K562 (cell line): Measurements from ENCODE around the gene MYO3A. TPM values are rescaled to one million over a fixed set of nuclear protein-coding genes. Genes with fewer than 3 reads are reported as not detected.
"Not testable (repeated sequence)": the region's sequence is repeated elsewhere in the genome, so short reads cannot be mapped to it uniquely, and the experiment has no call there.

Experiments used
- ATAC-seq: fragments of 200-7000 bp; cut with Tn5 transposase; 3 replicates; pipeline ENCODE4 v1.9.1; 2020; ENCODE audit warnings: moderate library complexity
- BruUV-seq: library from RNA; stranded (reverse); fragments of 400-500 nt; replicated peaks from 2 replicates; lab custom pipeline; 2021; lab: Mats Ljungman, UMichigan
- CTCF ChIA-PET: fragments of 300-600 bp; formaldehyde crosslinking; extraction: SDS; loops from one replicate; lab custom pipeline; 2021; ENCODE audit warnings: low intra/inter-chr PET ratio; lab: Yijun Ruan, JAX
- POLR2A ChIA-PET: fragments of 300-600, 350-650 bp; sonication (Branson Sonifier 250); formaldehyde crosslinking; extraction: SDS; loops from one replicate; lab custom pipeline; 2021; ENCODE audit warnings: antibody characterized with exemption, inconsistent platforms; lab: Yijun Ruan, JAX
- DNase-seq, 4 experiments: peaks; one replicate each; pipeline versions ENCODE4 v3.0.0 to v3.0.0-alpha.2; 2011 to 2018; ENCODE audit warnings: low spot score in 3 of 4, mixed read lengths in 3 of 4; ENCODE audit errors: extremely low read depth in 1 of 4
- FAIRE-seq: peaks from 2 replicates; lab custom pipeline; 2011; peaks lifted over from hg19 to GRCh38; lab: Jason Lieb, UNC
- H2AFZ ChIP-seq: 2 replicates; pipeline ENCODE4 v1.6.0; 2011; ENCODE audit warnings: low read depth, low read length, control low read depth, inconsistent platforms
- H3K27ac ChIP-seq: fragments of 200-600 bp; 3 replicates; pipeline ENCODE4 v1.8.0; 2011; ENCODE audit warnings: low read depth, mild to moderate bottlenecking, control low read depth, inconsistent platforms, low read length, moderate library complexity, mixed read lengths; ENCODE audit errors: extremely low read depth
- H3K27me3 ChIP-seq, 2 experiments: fragments of 300-600 bp in 1 of 2; 2 replicates in 1 of 2; 3 replicates in 1 of 2; pipeline versions ENCODE4 v1.6.0 to v1.8.0; 2011; ENCODE audit warnings: inconsistent platforms in 2 of 2, low read length in 2 of 2, mild to moderate bottlenecking in 1 of 2, mixed read lengths in 1 of 2, moderate library complexity in 1 of 2; ENCODE audit not compliant: control insufficient read depth in 2 of 2, insufficient read depth in 2 of 2
- H3K36me3 ChIP-seq: fragments of 300-600 bp; 3 replicates; pipeline ENCODE4 v1.8.0; 2011; ENCODE audit warnings: mild to moderate bottlenecking, low read length, inconsistent platforms; ENCODE audit not compliant: control insufficient read depth, insufficient read depth
- H3K4me1 ChIP-seq, 2 experiments: fragments of 200-600 bp in 1 of 2; replicated peaks in 1 of 2; 2 replicates in 1 of 2; 3 replicates in 1 of 2; pipeline versions ENCODE4 v1.5.1 to v1.8.0; 2011; ENCODE audit warnings: inconsistent platforms in 2 of 2, low read length in 2 of 2, mild to moderate bottlenecking in 1 of 2, mixed read lengths in 1 of 2, moderate library complexity in 1 of 2; ENCODE audit not compliant: control insufficient read depth in 2 of 2, insufficient read depth in 2 of 2
- H3K4me2 ChIP-seq: 2 replicates; pipeline ENCODE4 v1.6.1; 2011; ENCODE audit warnings: low read length, control low read depth, inconsistent platforms, mixed read lengths; ENCODE audit not compliant: insufficient read depth
- H3K4me3 ChIP-seq: fragments of 200-600 bp; sonication (generic), shearing (Covaris generic); 2 replicates; pipeline ENCODE4 v1.5.1; 2016; ENCODE audit warnings: control low read depth, inconsistent platforms
- H3K79me2 ChIP-seq: fragments of 200-600 bp; 3 replicates; pipeline ENCODE4 v1.8.0; 2011; ENCODE audit warnings: low read length, inconsistent platforms; ENCODE audit not compliant: control insufficient read depth, insufficient read depth
- H3K9ac ChIP-seq, 2 experiments: 2 replicates each; pipeline versions ENCODE4 v1.6.0 to v1.6.1; 2011; ENCODE audit warnings: low read depth in 2 of 2, low read length in 2 of 2, control low read depth in 1 of 2, inconsistent platforms in 1 of 2, mild to moderate bottlenecking in 1 of 2, mixed read lengths in 1 of 2; ENCODE audit not compliant: insufficient read depth in 1 of 2
- H3K9me1 ChIP-seq: one replicate; pipeline ENCODE4 v1.6.0; 2011; ENCODE audit warnings: inconsistent platforms, mild to moderate bottlenecking, low read length, moderate library complexity; ENCODE audit not compliant: control insufficient read depth, insufficient read depth
- H3K9me3 ChIP-seq: replicated peaks from 2 replicates; pipeline ENCODE4 v1.5.1; 2011; ENCODE audit warnings: low read depth, low read length, inconsistent platforms; ENCODE audit not compliant: control insufficient read depth, insufficient read depth
- H4K20me1 ChIP-seq: replicated peaks from 2 replicates; pipeline ENCODE4 v1.6.1; 2011; ENCODE audit warnings: low read length, inconsistent platforms, mixed read lengths; ENCODE audit not compliant: control insufficient read depth, insufficient read depth
- MTF1 ChIP-seq: fragments of 250-450 bp; sonication (Bioruptor Pico); IDR thresholded peaks from 2 replicates; pipeline ENCODE4 v1.9.0; 2021; ENCODE audit warnings: moderate library complexity, mild to moderate bottlenecking, inconsistent platforms, borderline replicate concordance
- SRSF1 ChIP-seq: fragments of 200-400 bp; formaldehyde crosslinking; IDR thresholded peaks from 2 replicates; pipeline ENCODE4 v1.6.1; 2017; ENCODE audit warnings: mild to moderate bottlenecking, low read depth, low read length, moderate library complexity
- U2AF1 ChIP-seq: fragments of 200-400 bp; formaldehyde crosslinking; optimal IDR thresholded peaks from 2 replicates; pipeline ENCODE3; 2017; ENCODE audit warnings: mild to moderate bottlenecking, low read depth, low read length, moderate library complexity
- U2AF2 ChIP-seq: fragments of 200-400 bp; formaldehyde crosslinking; optimal IDR thresholded peaks from 2 replicates; pipeline ENCODE3; 2017; ENCODE audit warnings: low read depth, mild to moderate bottlenecking, low read length
- XRCC3 ChIP-seq: fragments of 450-650 bp; IDR thresholded peaks from 2 replicates; pipeline ENCODE4 v1.6.1; 2017; ENCODE audit warnings: mild to moderate bottlenecking, moderate library complexity
- ZNF146 ChIP-seq: IDR thresholded peaks from one replicate; pipeline ENCODE4 v1.6.1; 2018; ENCODE audit warnings: missing compliant biosample characterization; ENCODE audit not compliant: unreplicated experiment
- ZNF431 ChIP-seq: sonication (generic); formaldehyde crosslinking; IDR thresholded peaks from 2 replicates; pipeline ENCODE4 v1.8.0; 2022; ENCODE audit warnings: mild to moderate bottlenecking, missing genetic modification reagents
- WGBS: fragments of 100-300 bp; shearing (Covaris generic); methylation state at CpG from one replicate; pipeline ENCODE4 v1.1.6; 2016; ENCODE audit warnings: low coverage, mixed read lengths; ENCODE audit not compliant: insufficient coverage; ENCODE audit errors: missing lambda C conversion rate; 5-methylcytosine and 5-hydroxymethylcytosine counted together
- in situ Hi-C: fragments of 300-500 bp; cut with MboI; formaldehyde crosslinking; loops from 4 replicates; pipeline ENCODE4 v1.15.0; 2018; ENCODE audit warnings: inconsistent platforms, mixed read lengths
- intact Hi-C: fragments of 100-400 bp; cut with micrococcal nuclease; formaldehyde crosslinking; loops from 2 replicates; pipeline ENCODE4 v1.14.2; 2022
- polyA plus RNA-seq, 8 experiments: library from polyadenylated mRNA; depleted of rRNA in 4 of 8; stranded (reverse) in 5 of 8; unstranded in 3 of 8; fragments of >200 nt; fragmentation: Nextera tagmentation in 2 of 8; fragmentation: Illumina TruSeq in 1 of 8; extraction: Ambion mirVana in 2 of 8; extraction: Trizol in 1 of 8; gene quantifications; 2 replicates each; pipeline versions ENCODE4 v1.2.1 to v1.2.3, GENCODE V29; 2011 to 2014; ENCODE audit warnings: inconsistent platforms in 1 of 8, missing spikeins in 1 of 8
- total RNA-seq, 7 experiments: library from RNA; depleted of rRNA in 6 of 7; stranded (reverse); fragments of >200 nt in 6 of 7; fragmentation: Illumina TruSeq in 2 of 7; extraction: Trizol in 2 of 7; gene quantifications; 2 replicates each; pipeline versions ENCODE4 v1.2.1 to v1.2.3, GENCODE V29; 2011 to 2021; ENCODE audit warnings: low replicate concordance in 1 of 7
- TF ChIP-seq, protein P1 (sequence below), 3 experiments: fragments of 200-800 bp in 1 of 3; sonication (Bioruptor generic) in 1 of 3; sonication (generic) in 1 of 3; formaldehyde crosslinking in 1 of 3; IDR thresholded peaks; 2 replicates each; pipeline versions ENCODE4 v1.6.1 to v1.8.0; 2016 to 2022; ENCODE audit warnings: mild to moderate bottlenecking in 2 of 3, missing compliant biosample characterization in 2 of 3, missing genetic modification characterization in 2 of 3, missing genetic modification reagents in 1 of 3
- TF ChIP-seq, protein P2 (sequence below): fragments of 450-650 bp; formaldehyde crosslinking; IDR thresholded peaks from 2 replicates; pipeline ENCODE4 v1.4.0; 2020; ENCODE audit warnings: mild to moderate bottlenecking
- TF ChIP-seq, protein P3 (sequence below): fragments of 450-650 bp; IDR thresholded peaks from 2 replicates; pipeline ENCODE4 v1.6.1; 2016; ENCODE audit warnings: mild to moderate bottlenecking

MYO3A gene
- total and polyA plus RNA-seq, 9 of the 15 experiments (the other 6 are each of a cell fraction or from before 2014, with no cell fraction given) = not detected

DNA sequence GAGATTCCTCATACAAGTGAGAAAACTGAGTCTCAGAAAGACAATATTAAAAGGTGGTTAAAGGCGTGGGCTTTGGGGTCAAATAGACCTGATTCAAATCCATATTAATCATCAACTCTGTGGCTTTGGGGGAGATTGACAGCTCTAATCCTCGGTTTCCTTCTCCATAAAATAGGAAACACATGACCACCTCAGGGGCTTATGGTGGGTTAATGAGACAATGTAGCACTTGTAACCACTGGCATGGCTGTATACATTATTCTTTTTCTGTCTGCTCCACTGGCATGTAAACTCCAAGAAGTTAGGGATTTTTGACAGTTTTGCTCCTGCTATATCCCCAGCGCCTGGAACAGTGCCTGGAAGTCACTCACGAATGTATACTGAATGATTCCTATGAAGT lies 161.8 kb downstream of the MYO3A start (continued):
- TF ChIP-seq, protein P1, sequence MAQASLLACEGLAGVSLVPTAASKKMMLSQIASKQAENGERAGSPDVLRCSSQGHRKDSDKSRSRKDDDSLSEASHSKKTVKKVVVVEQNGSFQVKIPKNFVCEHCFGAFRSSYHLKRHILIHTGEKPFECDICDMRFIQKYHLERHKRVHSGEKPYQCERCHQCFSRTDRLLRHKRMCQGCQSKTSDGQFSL (CRISPR knock-in tag; IDR thresholded peaks at IDR 0.05) = no peak
- TF ChIP-seq, protein P1 (tag; IDR thresholded peaks at IDR 0.05) = no peak

DNA sequence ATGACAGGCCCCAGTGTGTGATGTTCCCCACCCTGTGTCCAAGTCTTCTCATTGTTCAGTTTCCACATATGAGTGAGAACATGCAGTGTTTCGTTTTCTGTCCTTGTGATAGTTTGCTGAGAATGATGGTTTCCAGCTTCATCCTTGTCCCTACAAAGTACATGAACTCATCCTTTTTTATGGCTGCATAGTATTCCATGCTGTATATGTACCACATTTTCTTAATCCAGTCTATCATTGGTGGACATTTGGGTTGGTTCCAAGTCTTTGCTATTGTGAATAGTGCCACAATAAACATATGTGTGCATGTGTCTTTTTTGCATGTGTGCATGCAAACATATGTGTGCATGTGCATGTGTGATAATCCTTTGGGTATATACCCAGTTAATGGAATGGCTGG lies 163.5 kb downstream of the MYO3A start:
- H3K4me2 ChIP-seq, H3K9ac ChIP-seq, H3K79me2 ChIP-seq, H2AFZ ChIP-seq, POLR2A ChIA-PET, H3K9me3 ChIP-seq, H3K4me3 ChIP-seq, intact Hi-C loops, H3K27ac ChIP-seq, ATAC-seq, H3K9me1 ChIP-seq, H3K27me3 ChIP-seq, FAIRE-seq, H3K36me3 ChIP-seq, H4K20me1 ChIP-seq, DNase-seq, BruUV-seq, in situ Hi-C loops, H3K4me1 ChIP-seq, CTCF ChIA-PET: not testable (repeated sequence)
- WGBS = 0% methylated on average over 1 of the region's 1 CpG
- peak; percentile 52 for TF ChIP-seq ZNF146 (CRISPR knock-in tag)

DNA sequence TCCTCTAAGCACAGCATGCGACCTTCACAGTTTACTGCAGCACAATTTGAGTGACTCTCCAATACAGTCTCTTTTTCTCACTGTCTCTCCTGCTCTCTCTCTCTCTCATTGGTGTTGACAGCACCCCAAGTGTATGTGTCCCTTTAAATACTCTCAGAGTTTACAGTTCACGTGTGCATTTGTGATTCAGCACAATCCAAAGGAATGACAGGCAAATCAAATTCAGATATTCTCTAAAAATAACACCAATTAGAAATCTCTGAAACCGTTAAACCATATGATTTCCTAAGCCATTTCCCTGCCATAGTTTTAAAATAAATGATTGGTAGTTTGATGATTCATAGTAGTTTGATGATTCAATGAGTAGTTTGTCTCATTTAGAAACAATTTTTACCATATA lies 178.5 kb downstream of the MYO3A start:
- BruUV-seq = no TSS peak
- no peak overlapping the region for H3K27ac ChIP-seq
- H3K36me3 ChIP-seq = no peaks in the 10 kb centered on the region
- H3K9ac ChIP-seq = no peak overlapping the region
- intact Hi-C loops (no loop called here), in situ Hi-C loops (no loop called here)
- ChIA-PET CTCF (no interaction called here), POLR2A (no interaction called here)
- FAIRE-seq (no peak), ATAC-seq (no peak), DNase-seq (no peak)
- H3K4me2 ChIP-seq = no peak overlapping the region
- no peaks in the 10 kb centered on the region for H3K9me1 ChIP-seq
- no peaks in the 10 kb centered on the region for H4K20me1 ChIP-seq
- no peaks in the 10 kb centered on the region for H3K27me3 ChIP-seq
- no peaks in the 10 kb centered on the region for H3K9me3 ChIP-seq
- H2AFZ ChIP-seq = no peak overlapping the region
- H3K4me3 ChIP-seq = no peak overlapping the region
- 0% methylated on average over 3 of the region's 3 CpGs for whole genome bisulfite sequencing
- no peaks in the 10 kb centered on the region for H3K4me1 ChIP-seq
- no peaks in the 10 kb centered on the region for H3K79me2 ChIP-seq
- TF ChIP-seq, protein P2, sequence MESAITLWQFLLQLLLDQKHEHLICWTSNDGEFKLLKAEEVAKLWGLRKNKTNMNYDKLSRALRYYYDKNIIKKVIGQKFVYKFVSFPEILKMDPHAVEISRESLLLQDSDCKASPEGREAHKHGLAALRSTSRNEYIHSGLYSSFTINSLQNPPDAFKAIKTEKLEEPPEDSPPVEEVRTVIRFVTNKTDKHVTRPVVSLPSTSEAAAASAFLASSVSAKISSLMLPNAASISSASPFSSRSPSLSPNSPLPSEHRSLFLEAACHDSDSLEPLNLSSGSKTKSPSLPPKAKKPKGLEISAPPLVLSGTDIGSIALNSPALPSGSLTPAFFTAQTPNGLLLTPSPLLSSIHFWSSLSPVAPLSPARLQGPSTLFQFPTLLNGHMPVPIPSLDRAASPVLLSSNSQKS (CRISPR knock-in tag) = no peak
- TF ChIP-seq, protein P3, sequence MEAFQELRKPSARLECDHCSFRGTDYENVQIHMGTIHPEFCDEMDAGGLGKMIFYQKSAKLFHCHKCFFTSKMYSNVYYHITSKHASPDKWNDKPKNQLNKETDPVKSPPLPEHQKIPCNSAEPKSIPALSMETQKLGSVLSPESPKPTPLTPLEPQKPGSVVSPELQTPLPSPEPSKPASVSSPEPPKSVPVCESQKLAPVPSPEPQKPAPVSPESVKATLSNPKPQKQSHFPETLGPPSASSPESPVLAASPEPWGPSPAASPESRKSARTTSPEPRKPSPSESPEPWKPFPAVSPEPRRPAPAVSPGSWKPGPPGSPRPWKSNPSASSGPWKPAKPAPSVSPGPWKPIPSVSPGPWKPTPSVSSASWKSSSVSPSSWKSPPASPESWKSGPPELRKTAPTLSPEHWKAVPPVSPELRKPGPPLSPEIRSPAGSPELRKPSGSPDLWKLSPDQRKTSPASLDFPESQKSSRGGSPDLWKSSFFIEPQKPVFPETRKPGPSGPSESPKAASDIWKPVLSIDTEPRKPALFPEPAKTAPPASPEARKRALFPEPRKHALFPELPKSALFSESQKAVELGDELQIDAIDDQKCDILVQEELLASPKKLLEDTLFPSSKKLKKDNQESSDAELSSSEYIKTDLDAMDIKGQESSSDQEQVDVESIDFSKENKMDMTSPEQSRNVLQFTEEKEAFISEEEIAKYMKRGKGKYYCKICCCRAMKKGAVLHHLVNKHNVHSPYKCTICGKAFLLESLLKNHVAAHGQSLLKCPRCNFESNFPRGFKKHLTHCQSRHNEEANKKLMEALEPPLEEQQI = no peak
- no peak for TF ChIP-seq SRSF1
- TF ChIP-seq MTF1 (CRISPR knock-in tag) = no peak
- no peak for TF ChIP-seq U2AF2
- TF ChIP-seq XRCC3 = no peak
- TF ChIP-seq ZNF431 (CRISPR knock-in tag) = no peak
- TF ChIP-seq U2AF1 = no peak
